HG03280 (cell line): ENCODE data around the gene NOS1AP.

Source experiments
- ATAC-seq: cut with Tn5 transposase; IDR thresholded peaks from one replicate; pipeline ENCODE4 v1.9.1; 2021; ENCODE audit warnings: mild to moderate bottlenecking, moderate library complexity; ENCODE audit not compliant: unreplicated experiment

Gene NOS1AP

GRCh38 chr1:162359523-162360236 is 290.2 kb downstream of the NOS1AP start:
- no peak for ATAC-seq

- ATAC-seq, result no peak
Observed at GRCh38 chr1:162360237-162360873, 290.9 kb downstream of the NOS1AP start.

- ATAC-seq, result no peak
Observed at GRCh38 chr1:162360874-162361260, 291.4 kb downstream of the NOS1AP start.

GRCh38 chr1:162361349-162361748 is 291.9 kb downstream of the NOS1AP start:
- no peak for ATAC-seq

GRCh38 chr1:162363823-162364222 is 294.3 kb downstream of the NOS1AP start:
- ATAC-seq, result no peak

- no peak for ATAC-seq
Observed at GRCh38 chr1:162364498-162364897, 295.0 kb downstream of the NOS1AP start.

- no peak for ATAC-seq
Observed at GRCh38 chr1:162365284-162366020, 296.0 kb downstream of the NOS1AP start.

- no peak for ATAC-seq
Observed at GRCh38 chr1:162366149-162366548, 296.7 kb downstream of the NOS1AP start.

- no peak for ATAC-seq
Observed at GRCh38 chr1:162366671-162367070, 297.2 kb downstream of the NOS1AP start.

- no peak for ATAC-seq
Observed at GRCh38 chr1:162367073-162367472, 297.6 kb downstream of the NOS1AP start.

GRCh38 chr1:162367772-162368171 is 298.3 kb downstream of the NOS1AP start:
- no peak for ATAC-seq

GRCh38 chr1:162368451-162368850 is 299.0 kb downstream of the NOS1AP start:
- ATAC-seq, result no peak

GRCh38 chr1:162369571-162369970 is 300.1 kb downstream of the NOS1AP start:
- no peak for ATAC-seq

- ATAC-seq, result no peak
Observed at GRCh38 chr1:162370161-162370560, 300.7 kb downstream of the NOS1AP start.

- ATAC-seq, result no peak
Observed at GRCh38 chr1:162370721-162371120, 301.2 kb downstream of the NOS1AP start.

GRCh38 chr1:162371611-162372010 is 302.1 kb downstream of the NOS1AP start:
- ATAC-seq, result no peak

GRCh38 chr1:162372159-162373071 is 302.9 kb downstream of the NOS1AP start:
- ATAC-seq, result no peak

GRCh38 chr1:162373072-162373427 is 303.6 kb downstream of the NOS1AP start:
- no peak for ATAC-seq

- no peak for ATAC-seq
Observed at GRCh38 chr1:162373541-162374260, 304.2 kb downstream of the NOS1AP start.

GRCh38 chr1:162374406-162374805 is 304.9 kb downstream of the NOS1AP start:
- ATAC-seq, result no peak
